Breast epithelium (tissue), 3 donors: ENCODE results near the gene SERTAD1.

Experiments
- CTCF ChIP-seq, 3 donors: fragments of 450-650 bp; IDR thresholded peaks; one replicate each; pipeline ENCODE4 v1.5.1; 2016 to 2017; ENCODE audit warnings: antibody characterized with exemption in 3 of 3, mild to moderate bottlenecking in 3 of 3, moderate library complexity in 3 of 3
- POLR2AphosphoS5 ChIP-seq, 3 donors: sonication (generic); formaldehyde crosslinking; IDR thresholded peaks; one replicate each; pipeline ENCODE4 v1.6.1; 2017; ENCODE audit warnings: antibody characterized with exemption in 3 of 3

GRCh38 chr19:40387155-40387554, 38.6 kb downstream of the SERTAD1 start:
- TF ChIP-seq CTCF (IDR thresholded peaks at IDR 0.05), result no peak
- TF ChIP-seq POLR2AphosphoS5 (IDR thresholded peaks at IDR 0.05), result no peak
